GM19035 (cell line): ENCODE measurements around the gene NFE2L3.
"Not testable (repeated sequence)": the region's sequence is repeated elsewhere in the genome, so short reads cannot be mapped to it uniquely, and the experiment has no call there.

Experiments
- ATAC-seq: cut with Tn5 transposase; IDR thresholded peaks from one replicate; pipeline ENCODE4 v1.9.1; 2021; ENCODE audit not compliant: unreplicated experiment

Gene NFE2L3

DNA sequence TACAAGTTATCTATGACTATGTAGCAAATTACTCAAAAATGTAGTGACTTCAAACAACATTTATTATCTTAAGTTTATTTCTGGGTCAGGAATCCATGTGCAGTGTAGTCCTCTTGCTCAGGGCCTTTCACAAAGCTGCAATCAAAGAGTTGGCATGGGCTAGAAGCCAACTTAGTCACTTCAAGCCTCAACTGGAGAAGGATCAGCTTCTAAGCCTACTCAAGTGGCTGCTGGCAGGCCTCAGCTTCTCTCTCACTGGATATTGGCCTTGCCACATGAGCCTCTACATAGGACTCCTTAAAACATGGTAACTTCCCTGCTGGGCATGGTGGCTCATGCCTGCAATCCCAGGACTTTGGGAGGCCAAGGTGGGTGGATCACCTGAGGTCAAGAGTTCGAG, 5.0 kb upstream of the NFE2L3 start:
- ATAC-seq, result no peak

DNA sequence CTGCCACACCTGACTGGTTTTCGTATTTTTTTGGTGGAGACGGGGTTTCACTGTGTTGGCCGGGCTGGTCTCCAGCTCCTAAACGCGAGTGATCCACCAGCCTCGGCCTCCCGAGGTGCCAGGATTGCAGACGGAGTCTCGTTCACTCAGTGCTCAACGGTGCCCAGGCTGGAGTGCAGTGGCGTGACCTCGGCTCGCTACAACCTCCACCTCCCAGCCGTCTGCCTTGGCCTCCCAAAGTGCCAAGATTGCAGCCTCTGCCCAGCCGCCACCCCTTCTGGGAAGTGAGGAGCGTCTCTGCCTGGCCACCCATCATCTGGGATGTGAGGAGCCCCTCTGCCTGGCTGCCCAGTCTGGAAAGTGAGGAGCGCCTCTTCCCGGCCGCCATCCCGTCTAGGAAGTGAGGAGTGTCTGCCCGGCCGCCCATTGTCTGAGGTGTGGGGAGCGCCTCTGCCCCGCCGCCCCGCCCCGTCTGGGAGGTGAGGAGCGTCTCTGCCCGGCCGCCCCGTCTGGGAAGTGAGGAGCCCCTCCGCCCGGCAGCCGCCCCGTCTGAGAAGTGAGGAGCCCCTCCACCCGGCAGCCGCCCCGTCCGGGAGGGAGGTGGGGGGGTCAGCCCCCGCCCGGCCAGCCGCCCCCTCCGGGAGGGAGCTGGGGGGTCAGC, 4.2 kb upstream of the NFE2L3 start:
- ATAC-seq, result not testable (repeated sequence)

- not testable (repeated sequence) for ATAC-seq
These were observed 3.7 kb upstream of the NFE2L3 start for GRCh38 chr7:26148307-26148700.

DNA sequence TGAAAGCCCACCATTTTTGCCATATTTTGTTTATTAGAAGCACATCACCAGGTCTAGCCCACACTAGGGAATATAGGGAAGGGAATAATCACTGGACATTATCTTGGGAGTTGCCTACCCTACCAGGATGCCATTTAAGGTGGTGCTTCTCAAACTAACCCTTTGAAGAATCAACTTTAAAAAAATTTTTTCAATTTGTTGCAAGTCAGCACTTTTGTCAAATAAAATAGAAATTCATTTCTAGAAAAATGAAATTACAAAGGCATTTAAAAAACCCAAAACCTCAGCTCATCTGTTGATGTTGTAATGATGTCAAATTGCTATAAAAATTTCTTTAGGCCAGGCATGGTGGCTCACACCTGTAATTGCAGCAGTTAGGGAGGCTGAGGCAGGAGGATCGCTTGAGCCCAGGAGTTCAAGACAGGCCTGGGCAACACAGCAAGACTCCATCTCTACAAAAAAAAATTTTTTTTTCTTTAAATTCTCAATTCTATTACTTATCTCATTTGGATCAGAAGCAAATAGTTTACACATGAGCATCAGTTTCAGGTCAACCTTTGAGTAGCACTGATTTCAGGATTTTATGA, 2.5 kb upstream of the NFE2L3 start:
- ATAC-seq, result no peak

DNA sequence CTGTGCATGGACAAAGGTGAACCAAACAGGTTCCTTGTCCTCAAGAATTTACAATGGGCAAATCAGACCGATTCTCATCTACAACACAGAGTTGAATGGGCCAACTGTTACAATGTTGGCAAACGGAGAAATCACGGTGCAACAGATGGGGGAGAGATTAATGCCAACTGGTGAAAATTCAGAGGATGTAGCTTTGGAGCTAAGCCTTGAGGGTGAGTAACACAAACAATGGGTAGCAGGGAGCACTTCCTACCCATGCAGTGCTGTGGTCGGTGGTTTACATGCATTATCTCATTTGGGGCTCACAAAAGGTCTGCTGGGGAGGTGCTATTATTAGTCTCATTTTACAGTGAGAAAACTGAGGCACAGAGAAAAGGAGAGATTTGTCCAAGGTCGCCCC, 902 bp upstream of the NFE2L3 start:
- no peak for ATAC-seq

GRCh38 chr7:26151650-26151952, 397 bp upstream of the NFE2L3 start:
- ATAC-seq, result no peak

- peak; percentile 24 for ATAC-seq
These were observed 813 bp downstream of the NFE2L3 start for GRCh38 chr7:26152782-26153240.

DNA sequence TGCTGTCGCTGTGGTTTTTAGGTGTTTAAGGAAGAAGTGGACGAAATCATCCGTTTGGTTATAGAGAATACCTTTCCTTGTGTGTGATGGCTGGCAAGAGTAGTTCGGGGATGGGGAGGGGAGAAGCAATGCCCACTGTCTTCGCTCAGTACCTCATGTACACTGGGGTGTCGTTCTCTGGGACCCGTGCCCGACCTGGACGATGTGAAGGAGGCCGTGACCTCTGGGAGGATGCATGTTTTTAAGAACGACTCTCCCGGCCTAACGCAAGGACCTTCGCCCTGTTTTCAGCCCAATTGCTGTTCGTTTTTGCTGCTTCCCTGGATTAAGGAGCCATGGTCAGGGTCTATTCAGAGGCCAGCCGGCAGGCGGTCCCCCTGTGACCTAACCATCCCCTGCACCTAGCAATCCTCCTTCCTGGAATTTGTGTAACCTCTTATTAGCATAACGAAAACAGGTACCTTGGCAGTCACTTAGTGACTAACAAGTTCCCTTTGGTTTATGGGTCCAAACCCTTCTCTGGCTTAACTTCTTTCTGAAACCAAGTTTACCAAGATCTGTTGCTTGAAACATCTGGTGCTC, 1.3 kb downstream of the NFE2L3 start:
- ATAC-seq, result no peak

DNA sequence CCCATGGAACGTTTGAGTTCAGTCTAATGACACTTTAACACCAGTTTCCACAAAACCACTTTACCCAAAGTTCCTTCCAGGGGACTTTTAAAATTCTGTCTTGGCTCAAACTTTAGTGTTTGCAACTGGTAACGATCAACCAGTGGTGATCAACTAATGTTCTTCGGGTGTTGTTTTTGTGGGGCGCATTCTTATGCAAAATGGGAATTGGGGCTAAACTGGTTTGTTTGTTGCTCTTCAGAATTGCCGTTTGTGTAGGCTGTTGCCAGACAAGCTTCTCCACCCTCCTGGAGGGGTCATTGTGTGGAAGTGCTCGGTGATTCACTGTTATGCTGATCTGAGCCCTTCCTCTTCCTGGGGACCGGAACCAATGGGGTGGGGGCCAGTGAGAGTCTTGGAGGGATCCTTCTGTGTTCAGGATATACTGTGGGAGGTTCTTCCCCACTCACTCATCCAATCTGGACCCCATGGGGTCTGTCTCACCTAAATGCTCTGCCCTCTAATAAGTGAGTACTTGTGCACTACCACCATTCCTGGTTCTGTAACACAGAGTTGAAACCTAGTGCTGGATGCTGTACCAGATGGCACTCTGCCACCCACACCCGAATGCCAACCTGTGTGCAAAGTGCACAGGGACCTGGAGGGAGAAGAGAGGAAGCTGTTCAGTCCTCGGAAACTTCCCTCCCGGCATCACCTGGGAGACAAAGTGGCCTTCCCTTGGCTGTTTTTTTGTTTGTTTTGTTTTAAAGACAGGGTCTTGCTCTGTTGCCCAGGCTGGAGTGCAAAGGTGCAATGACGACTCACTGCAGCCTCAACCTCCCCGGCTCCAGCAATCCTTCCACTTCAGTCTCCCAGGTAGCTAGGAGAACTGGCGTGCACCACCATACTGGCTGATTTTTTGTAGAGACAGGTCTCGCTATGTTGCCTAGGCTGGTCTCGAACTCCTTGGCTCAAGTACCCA, 2.1 kb downstream of the NFE2L3 start:
- no peak for ATAC-seq

DNA sequence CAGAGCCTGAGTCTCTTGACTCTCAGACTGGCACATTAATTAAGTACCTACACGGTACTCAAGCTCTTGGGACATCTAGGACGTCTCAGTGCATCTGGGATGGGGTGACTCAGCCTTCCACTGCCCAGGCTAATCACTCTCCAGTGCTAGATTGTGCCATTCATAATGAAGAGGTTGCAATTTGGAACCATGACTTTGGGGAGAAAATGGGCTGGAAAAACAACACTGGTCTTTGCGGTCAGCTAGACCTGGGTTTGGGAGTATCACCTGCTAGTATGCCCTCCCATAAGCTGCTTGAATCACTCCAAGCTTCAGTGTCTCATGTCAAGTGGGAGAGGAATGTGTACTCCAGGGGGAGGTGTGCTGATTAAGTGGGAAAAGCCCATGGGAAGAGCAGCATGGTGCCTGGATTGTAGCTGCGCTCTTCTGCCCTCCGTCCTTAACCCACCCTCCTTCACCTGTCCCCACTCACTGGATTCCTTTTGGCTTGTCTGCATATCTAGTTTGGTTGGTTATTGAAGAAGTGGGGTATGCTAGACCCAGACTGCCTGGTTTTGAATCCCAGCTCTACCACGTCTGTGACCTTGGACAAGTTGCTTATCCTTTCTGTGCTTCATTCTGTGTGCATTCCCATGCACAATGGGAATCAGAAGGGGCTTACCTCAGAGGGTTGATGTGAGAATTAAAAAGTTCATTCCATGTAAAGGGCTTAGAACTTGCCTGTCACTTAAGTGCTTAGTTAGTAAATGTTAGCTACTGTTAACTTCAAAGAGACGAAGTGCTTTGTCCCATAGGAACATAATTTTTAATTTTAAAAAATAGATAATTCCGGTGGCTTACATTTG, 3.8 kb downstream of the NFE2L3 start:
- ATAC-seq, result no peak

DNA sequence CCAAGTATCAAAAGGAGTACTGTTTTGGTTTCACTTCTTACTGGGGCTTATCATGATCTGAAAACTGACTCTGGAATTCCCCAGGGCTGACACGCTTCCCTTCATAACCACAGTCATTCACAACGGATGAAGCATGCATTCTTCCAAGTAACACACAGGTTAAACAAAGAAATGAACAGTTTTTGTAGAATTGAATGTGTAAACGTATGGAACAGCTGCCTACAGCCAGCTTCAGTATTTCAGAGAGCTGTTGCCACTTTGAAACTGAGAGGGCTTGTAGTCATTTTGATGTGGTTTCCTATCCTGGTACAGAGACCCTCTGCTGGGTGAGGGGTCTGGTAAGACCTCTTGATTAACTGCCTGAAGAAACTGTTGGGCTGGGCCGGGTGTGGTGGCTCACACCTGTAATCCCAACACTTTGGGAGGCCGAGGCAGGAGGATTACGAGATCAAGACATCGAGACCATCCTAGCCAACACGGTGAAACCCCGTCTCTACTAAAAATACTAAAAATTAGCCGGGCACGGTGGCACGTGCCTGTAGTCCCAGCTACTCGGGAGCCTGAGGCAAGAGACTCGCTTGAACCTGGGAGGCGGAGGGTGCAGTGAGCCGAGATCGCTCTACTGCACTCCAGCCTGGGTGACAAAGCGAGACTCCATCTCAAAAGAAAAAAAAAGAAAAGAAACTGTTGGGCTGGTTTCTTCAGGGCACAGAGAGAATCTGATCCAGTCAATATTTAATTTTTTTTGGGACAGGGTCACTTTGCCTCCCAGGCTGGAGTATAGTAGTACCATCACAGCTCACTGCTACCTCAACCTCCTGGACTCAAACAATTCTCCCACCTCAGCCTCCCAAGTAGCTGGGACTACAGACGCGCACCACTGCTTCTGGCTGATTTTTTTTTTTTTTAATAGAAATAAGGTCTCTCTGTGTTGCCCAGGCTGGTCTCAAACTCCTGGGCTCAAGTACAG, 4.7 kb downstream of the NFE2L3 start:
- peak; percentile 32 for ATAC-seq

- no peak for ATAC-seq
These were observed 5.6 kb downstream of the NFE2L3 start for GRCh38 chr7:26157520-26158105.

- no peak for ATAC-seq
These were observed 7.2 kb downstream of the NFE2L3 start for GRCh38 chr7:26159243-26159642.

DNA sequence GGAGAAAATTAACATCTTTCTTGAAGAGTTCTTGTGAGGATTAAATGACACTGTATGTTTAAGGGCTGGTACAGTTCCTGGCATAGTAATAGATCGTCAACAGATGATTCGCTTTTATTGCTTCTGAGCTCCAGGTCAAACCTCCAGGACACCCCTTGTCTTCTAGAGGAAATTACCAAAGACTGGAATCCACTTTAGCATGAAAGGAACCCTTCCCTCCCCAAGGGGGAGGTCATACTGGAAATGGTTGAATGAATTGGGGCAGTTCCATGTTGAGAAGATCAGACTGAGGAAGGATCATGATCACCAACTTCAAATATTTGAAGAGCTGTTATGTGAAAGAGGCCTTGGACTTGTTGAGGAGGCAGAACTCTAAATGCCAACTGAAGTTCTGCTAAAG, 8.9 kb downstream of the NFE2L3 start:
- no peak for ATAC-seq

DNA sequence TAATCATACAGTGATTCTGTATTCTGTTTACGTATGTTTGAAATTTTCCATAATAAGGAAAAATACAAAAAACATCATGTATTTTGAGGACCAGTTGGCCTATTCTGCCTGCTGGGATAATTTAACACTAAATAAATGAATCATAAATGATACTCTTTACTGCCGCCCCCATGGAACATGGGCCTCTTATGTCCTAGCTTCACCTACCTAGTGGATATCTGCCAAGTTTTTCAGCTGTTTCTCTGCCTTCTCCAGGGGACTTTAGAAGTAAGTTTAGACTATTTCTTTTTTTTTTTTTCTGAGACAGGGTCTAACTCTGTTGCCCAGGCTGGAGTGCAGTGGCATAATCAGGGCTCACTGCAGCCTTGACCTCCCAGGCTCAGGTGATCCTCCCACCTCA, 10.4 kb downstream of the NFE2L3 start:
- ATAC-seq, result no peak

DNA sequence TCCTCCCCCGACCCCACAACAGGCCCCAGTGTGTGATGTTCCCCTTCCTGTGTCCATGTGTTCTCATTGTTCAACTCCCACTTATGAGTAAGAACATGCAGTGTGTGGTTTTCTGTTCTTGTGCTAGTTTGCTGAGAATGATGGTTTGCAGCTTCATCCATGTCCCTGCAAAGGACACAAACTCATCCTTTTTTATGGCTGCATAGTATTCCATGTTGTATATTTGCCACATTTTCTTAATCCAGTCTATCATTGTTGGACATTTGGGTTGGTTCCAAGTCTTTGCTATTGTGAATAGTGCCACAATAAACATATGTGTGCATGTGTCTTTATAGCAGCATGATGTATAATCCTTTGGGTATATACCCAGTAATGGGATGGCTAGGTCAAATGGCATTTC, 11.8 kb downstream of the NFE2L3 start:
- not testable (repeated sequence) for ATAC-seq

- no peak for ATAC-seq
These were observed 14.1 kb downstream of the NFE2L3 start for GRCh38 chr7:26165950-26166683.

GRCh38 chr7:26166684-26167266, 14.8 kb downstream of the NFE2L3 start:
- peak; percentile 16 for ATAC-seq
